ENCODE data around the gene FCHSD2. TPM values are rescaled to one million over a fixed set of nuclear protein-coding genes. Genes with fewer than 3 reads are reported as not detected.

The FCHSD2 gene
- total RNA-seq, 1 experiment from 2014 or later: 7.1 TPM

DNA sequence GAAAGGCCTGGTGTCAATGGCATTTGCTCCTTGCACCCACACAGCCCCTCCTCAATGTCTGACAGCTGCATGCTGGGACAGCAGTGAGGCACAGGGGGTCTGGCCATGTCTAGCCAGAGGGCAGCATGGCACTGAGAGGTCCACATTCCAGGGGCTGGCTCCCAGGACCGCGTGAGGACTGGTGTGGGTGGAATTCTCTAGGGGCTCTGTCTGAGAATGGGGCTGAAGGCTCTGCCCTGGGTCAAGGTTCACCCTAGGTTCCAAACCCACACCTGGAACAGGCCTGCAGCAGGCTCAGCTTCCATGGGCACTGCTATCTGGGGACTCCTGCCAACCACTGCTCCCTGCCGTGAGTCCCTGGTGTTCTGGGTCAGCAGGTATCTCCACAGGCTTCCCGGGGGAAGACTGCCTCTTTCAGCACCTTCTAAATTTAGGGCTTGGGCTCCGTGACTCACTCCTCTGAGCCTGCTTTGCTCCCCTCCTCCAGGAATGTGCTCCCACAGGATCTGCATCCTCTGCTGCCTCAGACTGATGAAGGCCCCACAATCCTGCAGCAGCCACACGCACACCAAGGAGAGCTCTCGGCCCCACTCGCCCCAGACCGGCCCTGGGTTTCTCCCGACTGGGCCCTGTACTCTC, 352.5 kb downstream of the FCHSD2 start:
- no peak for TF ChIP-seq EZH2 (IDR thresholded peaks at IDR 0.05; ENCODE audit: low read length, unreplicated experiment)
- TF ChIP-seq, protein P1, sequence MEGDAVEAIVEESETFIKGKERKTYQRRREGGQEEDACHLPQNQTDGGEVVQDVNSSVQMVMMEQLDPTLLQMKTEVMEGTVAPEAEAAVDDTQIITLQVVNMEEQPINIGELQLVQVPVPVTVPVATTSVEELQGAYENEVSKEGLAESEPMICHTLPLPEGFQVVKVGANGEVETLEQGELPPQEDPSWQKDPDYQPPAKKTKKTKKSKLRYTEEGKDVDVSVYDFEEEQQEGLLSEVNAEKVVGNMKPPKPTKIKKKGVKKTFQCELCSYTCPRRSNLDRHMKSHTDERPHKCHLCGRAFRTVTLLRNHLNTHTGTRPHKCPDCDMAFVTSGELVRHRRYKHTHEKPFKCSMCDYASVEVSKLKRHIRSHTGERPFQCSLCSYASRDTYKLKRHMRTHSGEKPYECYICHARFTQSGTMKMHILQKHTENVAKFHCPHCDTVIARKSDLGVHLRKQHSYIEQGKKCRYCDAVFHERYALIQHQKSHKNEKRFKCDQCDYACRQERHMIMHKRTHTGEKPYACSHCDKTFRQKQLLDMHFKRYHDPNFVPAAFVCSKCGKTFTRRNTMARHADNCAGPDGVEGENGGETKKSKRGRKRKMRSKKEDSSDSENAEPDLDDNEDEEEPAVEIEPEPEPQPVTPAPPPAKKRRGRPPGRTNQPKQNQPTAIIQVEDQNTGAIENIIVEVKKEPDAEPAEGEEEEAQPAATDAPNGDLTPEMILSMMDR (conservative IDR thresholded peaks at IDR 0.05; ENCODE audit: low read depth, low read length): no peak
- TF ChIP-seq EZH2phosphoT487 (IDR thresholded peaks at IDR 0.05; ENCODE audit: borderline replicate concordance, low read length): no peak
- ATAC-seq (no peak; the same call in 1 of the 2 replicates), DNase-seq (peak; percentile 75)
- ChIA-PET POLR2A (ENCODE audit: unreplicated experiment) (no interaction called here), CTCF (no interaction called here)
- Histone ChIP-seq H3K27ac (ENCODE audit: low read length) (peak overlapping the region; percentile 55), H3K36me3 (ENCODE audit: low read depth, low read length) (no peaks in the 10 kb centered on the region), H3K4me1 (ENCODE audit: insufficient read depth, low read length) (peaks cover 57% of the 10 kb centered on the region), H3K4me3 (ENCODE audit: low read length) (no peak overlapping the region), H3K9ac (ENCODE audit: low read length) (no peak overlapping the region; the same call in 1 of the 2 replicates), H2AFZ (ENCODE audit: low read length) (0 out of 2 replicates have a peak overlapping the region, but pooled peaks have one; percentile 25), H3K79me2 (ENCODE audit: low read length) (no peaks in the 10 kb centered on the region), H3K4me2 (ENCODE audit: low read length) (peak overlapping the region; percentile 44), H3K9me2 (replicated peaks; ENCODE audit: low read length) (no peaks in the 10 kb centered on the region), H3K27me3 (ENCODE audit: low read length) (no peaks in the 10 kb centered on the region), H3F3A (ENCODE audit: low read length, unreplicated experiment) (no peaks in the 10 kb centered on the region), H3K9me3 (ENCODE audit: low read length) (no peaks in the 10 kb centered on the region), H4K20me1 (ENCODE audit: low read length) (no peaks in the 10 kb centered on the region)
- intact Hi-C loops (cut with micrococcal nuclease): no loop called here
- BruUV-seq (replicated peaks): no TSS peak

DNA sequence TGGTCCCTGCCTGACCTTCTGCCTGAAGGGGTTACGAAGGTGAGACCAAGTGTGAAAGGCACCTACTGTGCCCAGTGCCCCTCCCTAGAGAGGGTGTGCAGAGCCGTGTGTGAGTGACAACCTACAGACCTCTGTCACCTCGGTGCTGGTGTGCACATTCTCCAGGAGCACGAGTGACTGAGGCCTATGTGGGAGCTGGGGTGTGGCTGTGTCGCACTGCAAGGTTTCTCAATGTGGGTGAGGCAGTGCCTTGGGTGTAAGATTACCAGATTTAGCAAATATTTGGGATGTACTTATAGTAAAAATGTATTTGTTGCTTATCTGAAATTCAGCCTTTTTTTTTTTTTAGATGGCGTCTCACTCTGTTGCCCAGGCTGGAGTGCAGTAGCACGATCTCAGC, 353.9 kb downstream of the FCHSD2 start:
- H4K20me1 ChIP-seq (ENCODE audit: low read length): no peaks in the 10 kb centered on the region
- H3K4me1 ChIP-seq (ENCODE audit: insufficient read depth, low read length): peaks cover 48% of the 10 kb centered on the region
- H3K4me3 ChIP-seq (ENCODE audit: low read length): no peak overlapping the region
- no TSS peak for BruUV-seq (replicated peaks)
- POLR2A ChIA-PET (ENCODE audit: unreplicated experiment): no interaction called here
- H3K36me3 ChIP-seq (ENCODE audit: low read depth, low read length): no peaks in the 10 kb centered on the region
- H3F3A ChIP-seq (ENCODE audit: low read length, unreplicated experiment): no peaks in the 10 kb centered on the region
- CTCF ChIA-PET: interaction anchor here (0.9 kb wide), 1 partner anchor 63 kb away, joined by 3 read pairs; no protein-coding TSS in a partner anchor
- no peaks in the 10 kb centered on the region for H3K27me3 ChIP-seq (ENCODE audit: low read length)
- TF ChIP-seq, protein P1 (conservative IDR thresholded peaks at IDR 0.05; ENCODE audit: low read depth, low read length): no peak
- TF ChIP-seq EZH2phosphoT487 (IDR thresholded peaks at IDR 0.05; ENCODE audit: borderline replicate concordance, low read length) (no peak), EZH2 (IDR thresholded peaks at IDR 0.05; ENCODE audit: low read length, unreplicated experiment) (no peak)
- H3K9me2 ChIP-seq (replicated peaks; ENCODE audit: low read length): no peaks in the 10 kb centered on the region
- no peak overlapping the region for H3K4me2 ChIP-seq (ENCODE audit: low read length)
- H3K9ac ChIP-seq (ENCODE audit: low read length): no peak overlapping the region
- no peaks in the 10 kb centered on the region for H3K79me2 ChIP-seq (ENCODE audit: low read length)
- no peaks in the 10 kb centered on the region for H3K9me3 ChIP-seq (ENCODE audit: low read length)
- ATAC-seq: no peak
- intact Hi-C loops (cut with micrococcal nuclease): no loop called here
- H3K27ac ChIP-seq (ENCODE audit: low read length): no peak overlapping the region
- H2AFZ ChIP-seq (ENCODE audit: low read length): no peak overlapping the region
- no peak for DNase-seq
